Measurements from ENCODE around the gene VPS4A.

The VPS4A gene

DNA sequence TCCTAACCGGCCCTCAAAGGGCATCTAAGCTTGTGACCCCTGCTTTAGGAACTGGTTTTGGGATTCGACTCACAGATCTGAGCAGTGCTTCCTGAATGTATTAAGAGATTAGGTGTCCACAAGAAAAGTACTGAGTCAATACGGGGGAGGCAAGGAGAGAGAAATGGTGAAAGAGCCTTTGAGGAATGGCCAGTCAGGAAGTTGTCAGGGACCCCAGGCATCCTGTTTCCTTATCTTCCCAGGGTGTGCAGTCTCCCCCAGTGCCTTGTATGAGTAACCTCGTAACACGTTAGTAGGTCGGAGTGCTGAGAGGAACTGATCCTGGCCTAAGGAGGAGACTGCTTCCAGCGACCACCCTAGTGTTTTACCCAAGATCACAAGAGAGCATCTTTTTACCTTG, 56.8 kb downstream of the VPS4A start:
- H3K36me3 ChIP-seq (replicated peaks; ENCODE audit: low read depth, low read length) = peaks cover 71% of the 10 kb centered on the region
- no peak overlapping the region for H3K9ac ChIP-seq (ENCODE audit: low read length)

DNA sequence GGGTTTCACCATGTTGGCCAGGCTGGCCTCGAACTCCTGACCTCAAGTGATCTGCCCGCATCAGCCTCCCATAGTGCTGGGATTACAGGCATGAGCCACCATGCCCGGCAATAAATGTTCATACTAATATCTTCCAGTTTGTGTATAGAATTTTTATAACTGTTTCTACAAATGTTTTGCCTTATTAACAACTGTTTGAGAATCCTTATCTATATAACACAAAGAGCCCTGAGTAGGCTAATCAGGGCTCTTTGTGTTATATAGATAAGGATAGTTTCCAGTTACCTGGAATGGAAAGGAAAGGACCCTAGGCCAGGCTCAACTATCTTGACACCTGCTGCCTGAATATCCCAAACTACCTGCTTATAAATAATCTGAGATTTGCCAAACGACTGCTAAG, 57.7 kb downstream of the VPS4A start:
- no peaks in the 10 kb centered on the region for H3K4me1 ChIP-seq (ENCODE audit: low read length)
- peaks cover 5% of the 10 kb centered on the region; the same call in 1 of the 2 replicates for H3K79me2 ChIP-seq (ENCODE audit: low read length)
- H3K27me3 ChIP-seq (ENCODE audit: low read depth, low read length) = no peaks in the 10 kb centered on the region
- H3K9ac ChIP-seq (ENCODE audit: low read length) = no peak overlapping the region
- no peak overlapping the region for H3K27ac ChIP-seq (ENCODE audit: low read length)
- no peak overlapping the region for H2AFZ ChIP-seq (ENCODE audit: low read depth, low read length)
- TF ChIP-seq EZH2phosphoT487 (IDR thresholded peaks at IDR 0.05; ENCODE audit: low read depth) (no peak), CTCF (IDR thresholded peaks at IDR 0.05; ENCODE audit: low read depth, low read length) (no peak)
- H3K4me2 ChIP-seq (ENCODE audit: low read length) = no peak overlapping the region
- no peak overlapping the region for H3K4me3 ChIP-seq (ENCODE audit: low read length)
- H3K36me3 ChIP-seq (replicated peaks; ENCODE audit: low read depth, low read length) = peaks cover 69% of the 10 kb centered on the region
- no peaks in the 10 kb centered on the region for H3K9me3 ChIP-seq (ENCODE audit: insufficient read depth, low read length)
- no peaks in the 10 kb centered on the region for H4K20me1 ChIP-seq (ENCODE audit: insufficient read depth, low read length)

More for the DNA sequence above, 56.8 kb downstream of the VPS4A start:
- TF ChIP-seq EZH2phosphoT487 (IDR thresholded peaks at IDR 0.05; ENCODE audit: low read depth) = no peak
- Histone ChIP-seq H3K9me3 (ENCODE audit: insufficient read depth, low read length) (no peaks in the 10 kb centered on the region), H3K4me2 (ENCODE audit: low read length) (no peak overlapping the region), H3K79me2 (ENCODE audit: low read length) (no peaks in the 10 kb centered on the region), H3K4me1 (ENCODE audit: low read length) (no peaks in the 10 kb centered on the region), H3K4me3 (ENCODE audit: low read length) (no peak overlapping the region), H2AFZ (ENCODE audit: low read depth, low read length) (no peak overlapping the region), H3K27me3 (ENCODE audit: low read depth, low read length) (no peaks in the 10 kb centered on the region), H4K20me1 (ENCODE audit: insufficient read depth, low read length) (no peaks in the 10 kb centered on the region), H3K27ac (ENCODE audit: low read length) (no peak overlapping the region)

- Histone ChIP-seq H3K4me3 (ENCODE audit: low read length) (no peak overlapping the region), H3K9ac (ENCODE audit: low read length) (no peak overlapping the region), H2AFZ (ENCODE audit: low read depth, low read length) (no peak overlapping the region), H3K79me2 (ENCODE audit: low read length) (peaks cover 5% of the 10 kb centered on the region; the same call in 1 of the 2 replicates), H3K27ac (ENCODE audit: low read length) (no peak overlapping the region), H3K4me1 (ENCODE audit: low read length) (no peaks in the 10 kb centered on the region), H3K9me3 (ENCODE audit: insufficient read depth, low read length) (no peaks in the 10 kb centered on the region), H3K36me3 (replicated peaks; ENCODE audit: low read depth, low read length) (peaks cover 59% of the 10 kb centered on the region), H3K4me2 (ENCODE audit: low read length) (no peak overlapping the region), H3K27me3 (ENCODE audit: low read depth, low read length) (no peaks in the 10 kb centered on the region), H4K20me1 (ENCODE audit: insufficient read depth, low read length) (no peaks in the 10 kb centered on the region)
- TF ChIP-seq CTCF (IDR thresholded peaks at IDR 0.05; ENCODE audit: low read depth, low read length) = no peak
- no peak for TF ChIP-seq EZH2phosphoT487 (IDR thresholded peaks at IDR 0.05; ENCODE audit: low read depth)
Measured at GRCh38 chr16:69371564-69371963, 60.4 kb downstream of the VPS4A start.

DNA sequence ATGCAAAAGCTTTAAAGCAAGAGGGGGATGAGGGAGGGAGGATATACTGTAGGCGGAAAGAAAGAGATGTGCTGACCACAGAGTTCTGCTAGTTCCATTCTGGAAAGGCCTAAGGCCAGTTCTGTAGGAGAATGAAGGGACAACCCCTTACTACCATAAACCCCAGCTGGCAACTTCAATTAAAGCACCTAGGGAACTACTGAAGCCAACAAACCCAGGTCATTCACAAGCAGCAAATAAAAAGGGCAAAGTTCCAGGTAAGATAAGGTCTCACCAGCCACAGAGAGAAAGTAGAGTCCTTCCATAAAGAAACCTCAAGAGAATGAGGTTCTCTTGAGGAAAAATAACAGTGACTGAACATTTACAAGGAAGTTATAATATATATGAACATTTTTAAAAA, 61.9 kb downstream of the VPS4A start:
- H3K4me3 ChIP-seq (ENCODE audit: low read length) = no peak overlapping the region
- H3K27ac ChIP-seq (ENCODE audit: low read length) = no peak overlapping the region
- no peaks in the 10 kb centered on the region for H3K4me1 ChIP-seq (ENCODE audit: low read length)
- H3K36me3 ChIP-seq (replicated peaks; ENCODE audit: low read depth, low read length) = peaks cover 52% of the 10 kb centered on the region
- no peak overlapping the region for H3K9ac ChIP-seq (ENCODE audit: low read length)
- H3K27me3 ChIP-seq (ENCODE audit: low read depth, low read length) = no peaks in the 10 kb centered on the region
- no peak overlapping the region for H2AFZ ChIP-seq (ENCODE audit: low read depth, low read length)
- H3K9me3 ChIP-seq (ENCODE audit: insufficient read depth, low read length) = no peaks in the 10 kb centered on the region
- peaks cover 5% of the 10 kb centered on the region; the same call in 1 of the 2 replicates for H3K79me2 ChIP-seq (ENCODE audit: low read length)
- TF ChIP-seq EZH2phosphoT487 (IDR thresholded peaks at IDR 0.05; ENCODE audit: low read depth) (no peak), CTCF (IDR thresholded peaks at IDR 0.05; ENCODE audit: low read depth, low read length) (no peak)
- no peaks in the 10 kb centered on the region for H4K20me1 ChIP-seq (ENCODE audit: insufficient read depth, low read length)
- H3K4me2 ChIP-seq (ENCODE audit: low read length) = no peak overlapping the region

Measured in OCI-LY3 (cell line).